ENCODE data around the gene GUCA1A.
"Not testable (repeated sequence)": the region's sequence is repeated elsewhere in the genome, so short reads cannot be mapped to it uniquely, and the experiment has no call there.

The GUCA1A gene

DNA sequence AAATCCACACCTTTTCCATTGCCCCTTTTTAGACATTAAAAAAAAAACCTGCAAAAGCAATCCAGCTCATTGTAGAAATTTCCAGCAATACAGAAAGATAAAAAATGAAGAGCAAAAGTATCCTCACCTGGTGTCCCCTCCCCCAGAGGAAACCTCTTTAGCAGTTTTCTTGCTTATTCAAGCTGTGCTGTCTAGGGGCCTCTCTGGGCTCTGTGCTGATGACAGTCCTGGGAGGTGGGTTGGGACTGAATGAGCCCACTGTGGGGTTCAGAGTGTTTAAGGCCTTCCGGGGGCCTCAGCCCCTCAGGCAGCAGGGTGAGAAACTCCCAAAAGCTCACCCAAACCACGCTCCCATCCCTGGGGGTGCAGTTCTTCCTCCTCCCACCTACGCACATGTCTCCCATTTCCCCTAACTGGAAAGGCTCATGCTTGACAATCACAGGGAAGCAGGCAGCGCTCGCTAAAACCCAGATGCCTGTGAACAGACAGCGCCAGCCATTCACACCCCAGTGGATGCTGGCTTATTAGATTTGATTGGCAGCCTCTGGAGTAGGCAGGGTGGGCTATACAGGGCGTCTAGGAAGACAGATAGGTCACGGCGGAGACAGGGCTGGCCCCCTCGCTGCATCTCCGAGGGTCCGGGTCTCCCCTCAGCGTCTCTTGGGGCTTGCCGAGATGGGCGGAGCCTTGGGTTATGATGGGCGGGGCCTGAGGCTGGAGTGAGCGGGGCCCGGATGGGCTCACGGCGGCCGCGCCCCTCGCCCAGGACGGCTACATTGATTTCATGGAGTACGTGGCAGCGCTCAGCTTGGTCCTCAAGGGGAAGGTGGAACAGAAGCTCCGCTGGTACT is 4.6 kb downstream of the GUCA1A start:
- H3K9me3 Mint-ChIP-seq = no peaks in the 10 kb centered on the region
- H3K36me3 Mint-ChIP-seq (ENCODE audit: low read depth) = no peaks in the 10 kb centered on the region
- no peak overlapping the region for H3K4me3 Mint-ChIP-seq
- H3K4me1 Mint-ChIP-seq (ENCODE audit: low read depth) = peaks cover 22% of the 10 kb centered on the region
- H3K27ac Mint-ChIP-seq = no peak overlapping the region
- DNase-seq = peak; percentile 49
- H3K27me3 Mint-ChIP-seq = peaks cover 17% of the 10 kb centered on the region

DNA sequence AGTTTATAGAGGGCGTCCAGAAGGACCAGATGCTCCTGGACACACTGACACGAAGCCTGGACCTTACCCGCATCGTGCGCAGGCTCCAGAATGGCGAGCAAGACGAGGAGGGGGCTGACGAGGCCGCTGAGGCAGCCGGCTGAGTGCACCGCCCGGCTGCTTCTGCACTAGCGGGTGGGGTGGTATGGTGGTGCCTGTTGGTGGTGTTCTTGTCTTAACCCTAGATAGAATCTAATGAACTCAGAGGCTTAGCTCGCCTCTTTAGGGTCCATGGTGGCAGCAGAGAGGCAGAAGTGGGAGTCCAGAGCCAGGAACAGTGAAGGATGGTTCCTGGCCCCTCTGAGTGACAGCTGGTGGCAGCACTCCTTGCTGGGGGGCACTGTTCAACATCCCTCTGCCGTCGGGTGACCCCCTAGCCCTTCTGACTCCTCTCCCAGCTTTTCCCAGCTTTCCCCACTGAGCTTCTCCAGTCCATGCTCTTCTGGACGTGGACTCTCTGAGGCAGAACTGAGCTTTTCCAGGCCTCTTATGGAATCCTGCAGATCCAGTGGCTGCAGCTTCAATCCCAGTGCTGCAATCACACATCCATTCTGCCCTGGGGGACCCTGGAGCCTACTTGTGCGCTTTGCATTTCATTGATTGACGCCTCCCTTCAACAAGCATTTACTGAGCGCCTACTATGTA is 6.2 kb downstream of the GUCA1A start:
- Mint-ChIP-seq H3K27ac (no peak overlapping the region), H3K4me3 (no peak overlapping the region), H3K27me3 (peaks cover 17% of the 10 kb centered on the region), H3K36me3 (ENCODE audit: low read depth) (no peaks in the 10 kb centered on the region), H3K9me3 (no peaks in the 10 kb centered on the region), H3K4me1 (ENCODE audit: low read depth) (peaks cover 22% of the 10 kb centered on the region)
- DNase-seq = no peak

DNA sequence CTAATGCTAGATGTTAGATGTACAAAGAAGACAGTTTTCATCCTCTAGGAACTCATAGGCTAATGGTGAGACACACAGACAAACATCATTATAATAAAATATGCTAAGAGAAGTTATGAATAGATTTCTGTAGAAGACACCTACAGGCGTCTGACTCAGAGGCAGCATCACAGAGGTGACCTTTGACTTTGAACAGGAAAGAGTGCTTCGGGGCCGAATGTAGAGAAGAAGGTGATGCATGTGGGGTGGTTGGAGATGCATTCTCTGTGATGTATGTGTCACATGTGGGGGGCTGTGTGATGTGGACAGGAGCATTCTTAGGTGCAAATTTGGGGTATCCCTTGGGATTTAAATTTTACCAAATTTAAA is 6.8 kb downstream of the GUCA1A start:
- H3K36me3 Mint-ChIP-seq (ENCODE audit: low read depth) = no peaks in the 10 kb centered on the region
- H3K4me3 Mint-ChIP-seq = no peak overlapping the region
- no peak overlapping the region for H3K27ac Mint-ChIP-seq
- peaks cover 22% of the 10 kb centered on the region for H3K4me1 Mint-ChIP-seq (ENCODE audit: low read depth)
- no peaks in the 10 kb centered on the region for H3K9me3 Mint-ChIP-seq
- H3K27me3 Mint-ChIP-seq = peaks cover 17% of the 10 kb centered on the region
- no peak for DNase-seq

DNA sequence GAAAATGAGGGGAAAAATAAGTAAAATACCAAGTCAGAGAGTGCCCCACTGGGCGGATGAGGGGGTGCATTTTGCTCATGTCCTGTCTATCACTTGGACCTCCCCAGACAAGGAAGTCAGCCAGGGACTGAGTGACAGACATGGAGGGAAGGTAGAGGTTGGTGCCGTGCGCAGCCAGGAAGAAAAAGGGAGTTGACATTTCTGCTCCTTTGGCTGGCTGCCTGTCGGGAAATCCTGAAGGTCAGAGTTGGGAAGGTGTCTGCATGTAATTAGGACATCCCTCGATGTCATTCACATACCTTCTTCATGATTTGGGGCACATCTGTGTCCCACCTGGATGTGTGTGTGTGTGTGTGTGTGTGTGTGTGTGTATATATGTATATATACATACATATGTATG is 8.9 kb downstream of the GUCA1A start:
- Mint-ChIP-seq H3K4me3 (no peak overlapping the region), H3K27ac (no peak overlapping the region), H3K9me3 (no peaks in the 10 kb centered on the region), H3K4me1 (ENCODE audit: low read depth) (peaks cover 21% of the 10 kb centered on the region), H3K27me3 (peaks cover 17% of the 10 kb centered on the region), H3K36me3 (ENCODE audit: low read depth) (no peaks in the 10 kb centered on the region)
- no peak for DNase-seq

DNA sequence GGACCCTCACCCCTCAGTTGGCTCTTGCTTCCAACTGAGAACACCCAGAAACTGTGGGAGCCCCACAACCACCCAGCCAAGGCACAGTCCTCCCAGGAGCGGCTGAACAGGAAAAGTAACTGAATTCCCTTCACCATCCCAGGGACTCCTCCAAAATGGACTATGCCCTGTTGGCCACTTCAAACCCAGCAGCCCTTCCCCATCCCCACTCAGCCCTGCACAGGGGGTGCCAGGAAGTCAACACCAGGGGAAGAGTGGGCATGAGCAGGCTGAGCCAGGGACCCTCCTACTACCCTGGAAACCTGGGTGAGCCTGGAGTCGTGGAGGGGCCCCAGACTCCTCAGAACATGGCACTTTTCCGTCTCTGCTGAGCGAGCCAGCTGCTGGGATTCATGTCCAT is 11.3 kb downstream of the GUCA1A start:
- H3K27ac Mint-ChIP-seq = no peak overlapping the region
- H3K36me3 Mint-ChIP-seq (ENCODE audit: low read depth) = no peaks in the 10 kb centered on the region
- no peak overlapping the region for H3K4me3 Mint-ChIP-seq
- H3K27me3 Mint-ChIP-seq = peaks cover 9% of the 10 kb centered on the region
- no peak for DNase-seq
- no peaks in the 10 kb centered on the region for H3K9me3 Mint-ChIP-seq
- peaks cover 8% of the 10 kb centered on the region for H3K4me1 Mint-ChIP-seq (ENCODE audit: low read depth)

DNA sequence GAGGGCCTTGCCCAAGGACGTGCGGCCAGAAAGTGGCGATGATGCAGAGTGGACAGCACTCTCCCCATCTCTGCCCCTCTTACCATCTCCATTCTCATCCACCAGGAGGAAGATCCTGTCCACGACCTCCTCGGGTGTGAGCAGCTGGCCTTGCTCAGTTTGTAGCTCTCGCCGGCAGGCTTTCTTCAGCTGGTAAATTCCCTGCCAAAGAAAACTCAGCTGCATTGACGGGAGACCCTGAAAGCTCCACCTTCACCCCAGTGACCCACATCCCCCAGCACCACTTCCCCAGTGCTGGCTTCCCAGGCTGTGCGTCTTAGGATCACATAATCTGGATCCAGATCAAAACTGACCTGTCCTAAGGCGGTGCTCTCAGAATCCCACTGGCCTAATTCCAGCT is 12.4 kb downstream of the GUCA1A start:
- H3K27me3 Mint-ChIP-seq = peaks cover 2% of the 10 kb centered on the region
- no peaks in the 10 kb centered on the region for H3K36me3 Mint-ChIP-seq (ENCODE audit: low read depth)
- H3K9me3 Mint-ChIP-seq = no peaks in the 10 kb centered on the region
- H3K4me1 Mint-ChIP-seq (ENCODE audit: low read depth) = no peaks in the 10 kb centered on the region
- no peak overlapping the region for H3K27ac Mint-ChIP-seq
- H3K4me3 Mint-ChIP-seq = no peak overlapping the region
- no peak for DNase-seq

- H3K9me3 Mint-ChIP-seq = no peaks in the 10 kb centered on the region
- H3K36me3 Mint-ChIP-seq (ENCODE audit: low read depth) = peaks cover 2% of the 10 kb centered on the region
- no peak for DNase-seq
- H3K4me3 Mint-ChIP-seq = no peak overlapping the region
- H3K27me3 Mint-ChIP-seq = no peaks in the 10 kb centered on the region
- H3K4me1 Mint-ChIP-seq (ENCODE audit: low read depth) = no peaks in the 10 kb centered on the region
- no peak overlapping the region for H3K27ac Mint-ChIP-seq
These were observed 15.2 kb downstream of the GUCA1A start for GRCh38 chr6:42188406-42188805.

- Mint-ChIP-seq H3K9me3 (no peaks in the 10 kb centered on the region), H3K27ac (no peak overlapping the region), H3K36me3 (ENCODE audit: low read depth) (peaks cover 2% of the 10 kb centered on the region), H3K4me1 (ENCODE audit: low read depth) (no peaks in the 10 kb centered on the region), H3K27me3 (no peaks in the 10 kb centered on the region), H3K4me3 (no peak overlapping the region)
- DNase-seq = no peak
These were observed 17.5 kb downstream of the GUCA1A start for GRCh38 chr6:42190554-42191183.

GRCh38 chr6:42192385-42192784 is 19.2 kb downstream of the GUCA1A start:
- not testable (repeated sequence) for H3K27me3 Mint-ChIP-seq; H3K36me3 Mint-ChIP-seq (ENCODE audit: low read depth); H3K27ac Mint-ChIP-seq; H3K4me1 Mint-ChIP-seq (ENCODE audit: low read depth); H3K4me3 Mint-ChIP-seq; DNase-seq; H3K9me3 Mint-ChIP-seq

DNA sequence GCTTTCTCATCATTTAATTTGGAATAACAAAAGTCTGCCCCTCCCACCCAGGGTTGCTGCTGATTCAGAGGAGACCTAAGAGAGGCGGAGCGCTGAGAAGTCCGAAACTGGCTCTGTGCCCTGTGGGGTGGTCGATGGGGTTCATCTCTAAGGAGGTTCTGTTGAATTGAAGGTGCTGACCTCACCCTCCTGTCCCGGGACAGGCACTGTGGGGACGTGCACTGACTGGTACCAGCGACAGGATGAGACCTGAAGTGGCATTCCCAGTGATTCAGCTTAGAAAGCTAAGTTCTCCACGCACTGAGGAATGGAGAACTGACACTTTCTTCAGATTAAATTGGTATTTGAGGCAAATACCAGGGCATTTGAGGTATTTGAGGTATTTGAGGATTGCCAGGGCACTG is 20.3 kb downstream of the GUCA1A start:
- H3K36me3 Mint-ChIP-seq (ENCODE audit: low read depth) = peaks cover 2% of the 10 kb centered on the region
- H3K27ac Mint-ChIP-seq = no peak overlapping the region
- H3K4me3 Mint-ChIP-seq = no peak overlapping the region
- no peak for DNase-seq
- H3K27me3 Mint-ChIP-seq = no peaks in the 10 kb centered on the region
- H3K4me1 Mint-ChIP-seq (ENCODE audit: low read depth) = no peaks in the 10 kb centered on the region
- H3K9me3 Mint-ChIP-seq = no peaks in the 10 kb centered on the region

GRCh38 chr6:42194056-42194455 is 20.9 kb downstream of the GUCA1A start:
- H3K27ac Mint-ChIP-seq = no peak overlapping the region
- no peaks in the 10 kb centered on the region for H3K4me1 Mint-ChIP-seq (ENCODE audit: low read depth)
- DNase-seq = no peak
- H3K9me3 Mint-ChIP-seq = no peaks in the 10 kb centered on the region
- no peaks in the 10 kb centered on the region for H3K27me3 Mint-ChIP-seq
- peaks cover 2% of the 10 kb centered on the region for H3K36me3 Mint-ChIP-seq (ENCODE audit: low read depth)
- H3K4me3 Mint-ChIP-seq = no peak overlapping the region

GRCh38 chr6:42195415-42195814 is 22.3 kb downstream of the GUCA1A start:
- H3K36me3 Mint-ChIP-seq (ENCODE audit: low read depth) = peaks cover 14% of the 10 kb centered on the region

DNA sequence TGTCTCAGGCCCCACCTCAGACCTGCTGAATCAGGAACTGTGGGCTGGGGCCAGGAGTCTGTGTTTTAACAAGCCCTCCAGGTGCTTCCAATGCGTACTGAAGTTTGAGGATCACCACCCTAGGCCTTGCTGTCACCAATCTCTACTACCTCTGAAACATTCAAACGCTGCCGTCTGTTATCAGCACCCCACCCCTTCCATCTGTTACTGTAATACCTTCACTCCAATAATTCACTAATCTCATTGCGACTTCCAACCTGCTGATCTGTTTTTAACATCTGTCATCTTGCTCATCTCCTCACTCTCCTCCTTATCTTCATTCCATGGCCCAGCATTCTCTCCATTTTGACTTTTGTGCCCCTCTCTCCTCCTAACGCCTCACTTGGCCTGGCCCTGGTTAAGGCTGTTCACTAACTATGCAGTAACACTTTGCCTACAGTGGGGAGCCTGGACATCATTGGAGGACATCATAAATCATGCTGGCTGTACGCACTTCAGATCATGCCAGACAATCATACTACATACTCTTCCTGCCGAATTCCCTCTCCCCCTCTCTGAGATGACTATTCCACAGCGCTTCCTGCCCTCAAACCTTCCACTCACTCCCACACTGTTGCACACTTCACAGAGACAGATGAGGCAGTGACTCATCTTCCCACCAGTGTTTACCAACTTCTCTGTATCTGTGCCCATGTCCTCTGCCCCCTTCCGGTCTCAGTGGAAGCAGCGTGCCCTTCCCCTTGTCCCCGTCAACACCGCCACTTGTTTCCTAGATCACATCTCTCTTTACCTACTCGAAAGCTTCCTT is 24.6 kb downstream of the GUCA1A start:
- Mint-ChIP-seq H3K4me1 (ENCODE audit: low read depth) (peaks cover 3% of the 10 kb centered on the region), H3K36me3 (ENCODE audit: low read depth) (peaks cover 24% of the 10 kb centered on the region), H3K9me3 (peaks cover 4% of the 10 kb centered on the region), H3K27me3 (no peaks in the 10 kb centered on the region), H3K27ac (no peak overlapping the region), H3K4me3 (no peak overlapping the region)
- no peak for DNase-seq

More at GRCh38 chr6:42195415-42195814, 22.3 kb downstream of the GUCA1A start:
- Mint-ChIP-seq H3K4me1 (ENCODE audit: low read depth) (peaks cover 3% of the 10 kb centered on the region), H3K4me3 (no peak overlapping the region), H3K27me3 (no peaks in the 10 kb centered on the region), H3K27ac (no peak overlapping the region), H3K9me3 (peaks cover 4% of the 10 kb centered on the region)
- no peak for DNase-seq

All from activated T-cell treated with anti-CD3 and anti-CD28 coated beads, Interleukin-2, amount 50 U/mL, for 24 hours (primary cell).